ENCODE measurements around the gene KCNJ14. TPM values are rescaled to one million over a fixed set of nuclear protein-coding genes. Genes with fewer than 3 reads are reported as not detected.

Gene KCNJ14
- total and polyA plus RNA-seq, 2 of the 8 experiments (the other 6 are each of a cell fraction or from before 2014, with no cell fraction given) = 0.45 to 0.89 TPM

GRCh38 chr19:48508729-48509411, 53.5 kb downstream of the KCNJ14 start:
- peaks cover 0 to 12% (median 9%) of the 10 kb centered on the region in 4 experiments; a peak in 4 of 7 replicates for H3K27me3 ChIP-seq (replicated peaks in 1 of 4; ENCODE audit: control insufficient read depth in 3 of 4, extremely low read depth in 1 of 4, insufficient read depth in 3 of 4, low read length in 3 of 4)
- no peak overlapping the region for H2BK15ac ChIP-seq (ENCODE audit: low read length)
- H2BK5ac ChIP-seq (ENCODE audit: low read depth, low read length) = no peak overlapping the region
- peak overlapping the region; percentile 82; the same call in 1 of the 2 replicates for H4K8ac ChIP-seq (ENCODE audit: extremely low read depth, insufficient read depth, low read length)
- TF ChIP-seq POLR2A (IDR thresholded peaks at IDR 0.05; ENCODE audit: control extremely low read depth in 1 of 2, low read depth in 2 of 2, low read length in 2 of 2) = no peak
- no peak for TF ChIP-seq POU5F1 (IDR thresholded peaks at IDR 0.05; ENCODE audit: low read depth, low read length)
- no peak overlapping the region for H3K4ac ChIP-seq (replicated peaks; ENCODE audit: insufficient read length, low read depth, low read length)
- no peak overlapping the region for H4K5ac ChIP-seq (ENCODE audit: insufficient read length, low read depth, low read length)
- DNase-seq (ENCODE audit: low read depth in 1 of 2, low spot score in 2 of 2) (no peak), FAIRE-seq (no peak)
- no peaks in the 10 kb centered on the region for H3K36me3 ChIP-seq (ENCODE audit: control insufficient read depth in 2 of 4, insufficient read depth in 4 of 4, low read length in 3 of 4)
- ChIA-PET POLR2A (ENCODE audit: partially characterized antibody) (interaction anchor here (0.7 to 9.5 kb wide), 10 partner anchors 15 to 123 kb away, joined by 3 to 59 read pairs (median 4); partner anchors contain the start of gene FAM83E), CTCF (ENCODE audit: partially characterized antibody) (interaction anchor here (0.5 to 9.6 kb wide), 14 partner anchors 9 to 279 kb away, joined by 3 to 353 read pairs (median 4); partner anchors contain the start of gene SPACA4)
- no peak overlapping the region for H2AFZ ChIP-seq (ENCODE audit: low read length)
- H4K20me1 ChIP-seq (replicated peaks in 1 of 2; ENCODE audit: control insufficient read depth in 1 of 2, insufficient read depth in 2 of 2, low read length in 2 of 2) = peaks cover 0 to 5% of the 10 kb centered on the region in 2 experiments
- H3K23me2 ChIP-seq (ENCODE audit: low read depth, low read length) = peaks cover 25% of the 10 kb centered on the region
- H3K4me3 ChIP-seq (ENCODE audit: extremely low read depth in 1 of 4, insufficient read depth in 2 of 4, low read depth in 3 of 4, low read length in 4 of 4) = no peak overlapping the region
- 0 out of 2 replicates have a peak overlapping the region, but pooled peaks have one; percentile 53 for H2AK5ac ChIP-seq (ENCODE audit: low read depth, low read length)
- no peak overlapping the region for H2BK20ac ChIP-seq (ENCODE audit: low read length)
- no peak overlapping the region for H3K27ac ChIP-seq (ENCODE audit: low read depth, low read length)
- no peak overlapping the region for H3K23ac ChIP-seq (ENCODE audit: insufficient read length)
- H3K4me1 ChIP-seq (replicated peaks in 1 of 4; ENCODE audit: control insufficient read depth in 3 of 4, insufficient read depth in 4 of 4, low read length in 3 of 4) = peaks cover 0 to 16% (median 7%) of the 10 kb centered on the region in 4 experiments; a peak in 5 of 7 replicates
- H3K79me1 ChIP-seq (ENCODE audit: low read depth, low read length) = no peaks in the 10 kb centered on the region
- H3K9me3 ChIP-seq (ENCODE audit: insufficient read depth in 2 of 2, low read depth in 1 of 2, low read length in 1 of 2) = no peaks in the 10 kb centered on the region
- H2BK12ac ChIP-seq (ENCODE audit: low read depth, low read length) = no peak overlapping the region
- WGBS, 2 experiments (ENCODE audit: extremely low coverage in 1 of 2, insufficient coverage in 1 of 2, insufficient read length in 1 of 2, insufficient replicate concordance in 2 of 2, low coverage in 1 of 2, low lambda C conversion rate in 2 of 2, missing lambda C conversion rate in 1 of 2) = 94% methylated on average over 26 of the region's 32 CpGs; no CpG with 5 or more reads in 1 of the 2 experiments
- no peak overlapping the region for H3K9ac ChIP-seq (replicated peaks in 1 of 4; ENCODE audit: extremely low read depth in 1 of 4, low read depth in 3 of 4, low read length in 3 of 4)
- H2BK120ac ChIP-seq (replicated peaks; ENCODE audit: low read depth, low read length) = no peak overlapping the region
- no peaks in the 10 kb centered on the region for H3K79me2 ChIP-seq (ENCODE audit: control insufficient read depth in 1 of 2, insufficient read depth in 2 of 2, low read length in 2 of 2)
- H4K91ac ChIP-seq (replicated peaks; ENCODE audit: insufficient read length, low read length) = no peak overlapping the region
- H3K56ac ChIP-seq (replicated peaks; ENCODE audit: insufficient read length, low read depth, low read length) = no peak overlapping the region
- H3K18ac ChIP-seq (ENCODE audit: extremely low read depth, low read length) = no peak overlapping the region
- H3K14ac ChIP-seq (ENCODE audit: insufficient read length) = no peak overlapping the region
- H3K4me2 ChIP-seq (ENCODE audit: insufficient read depth in 1 of 2, low read depth in 2 of 2, low read length in 2 of 2) = peak overlapping the region in 1 of 2 experiments; percentile 91; a peak in 1 of 4 replicates

All from H1 (cell line).